ENCODE results near the gene TBCEL.

The TBCEL gene

GRCh38 chr11:121127809-121128208 is 103.9 kb downstream of the TBCEL start:
- ATAC-seq (ENCODE audit: insufficient read depth, low read depth) (no peak), DNase-seq (no peak)
- Histone ChIP-seq H3K4me2 (ENCODE audit: insufficient read depth, low read length) (no peak overlapping the region), H3K4me1 (ENCODE audit: insufficient read depth, low read length) (no peaks in the 10 kb centered on the region), H3K4me3 (ENCODE audit: low read depth in 1 of 2, low read length in 2 of 2) (no peak overlapping the region), H3K9me3 (ENCODE audit: insufficient read depth, low read length, severe bottlenecking) (peaks cover 1% of the 10 kb centered on the region), H3K27ac (ENCODE audit: low read length) (no peak overlapping the region), H4K20me1 (ENCODE audit: insufficient read depth, low read length) (no peaks in the 10 kb centered on the region), H2AFZ (ENCODE audit: low read depth, low read length) (no peak overlapping the region), H3K36me3 (ENCODE audit: insufficient read depth, low read length) (no peaks in the 10 kb centered on the region), H3K9ac (ENCODE audit: low read depth, low read length) (no peak overlapping the region), H3K79me2 (ENCODE audit: insufficient read depth, low read length) (no peaks in the 10 kb centered on the region), H3K27me3 (ENCODE audit: insufficient read depth, low read length, poor library complexity) (peaks cover 5% of the 10 kb centered on the region)
- no peak for TF ChIP-seq EZH2 (IDR thresholded peaks at IDR 0.05; ENCODE audit: borderline replicate concordance, low read depth, low read length, severe bottlenecking)

GRCh38 chr11:121129362-121130340 is 105.7 kb downstream of the TBCEL start:
- no peak overlapping the region for H3K4me2 ChIP-seq (ENCODE audit: insufficient read depth, low read length)
- H3K27me3 ChIP-seq (ENCODE audit: insufficient read depth, low read length, poor library complexity): no peaks in the 10 kb centered on the region
- H3K36me3 ChIP-seq (ENCODE audit: insufficient read depth, low read length): no peaks in the 10 kb centered on the region
- H3K9me3 ChIP-seq (ENCODE audit: insufficient read depth, low read length, severe bottlenecking): no peaks in the 10 kb centered on the region
- ATAC-seq (ENCODE audit: insufficient read depth, low read depth): no peak
- no peak for DNase-seq
- no peaks in the 10 kb centered on the region for H3K79me2 ChIP-seq (ENCODE audit: insufficient read depth, low read length)
- no peak overlapping the region for H3K9ac ChIP-seq (ENCODE audit: low read depth, low read length)
- H4K20me1 ChIP-seq (ENCODE audit: insufficient read depth, low read length): no peaks in the 10 kb centered on the region
- H3K4me3 ChIP-seq (ENCODE audit: low read depth in 1 of 2, low read length in 2 of 2): no peak overlapping the region
- no peak for TF ChIP-seq CTCF (IDR thresholded peaks at IDR 0.05; ENCODE audit: borderline replicate concordance, extremely low read depth, low read length, poor library complexity, severe bottlenecking)
- no peak for TF ChIP-seq EZH2 (IDR thresholded peaks at IDR 0.05; ENCODE audit: borderline replicate concordance, low read depth, low read length, severe bottlenecking)
- no peak overlapping the region for H3K27ac ChIP-seq (ENCODE audit: low read length)
- H2AFZ ChIP-seq (ENCODE audit: low read depth, low read length): no peak overlapping the region
- no peaks in the 10 kb centered on the region for H3K4me1 ChIP-seq (ENCODE audit: insufficient read depth, low read length)

- no peak for ATAC-seq (ENCODE audit: insufficient read depth, low read depth)
- Histone ChIP-seq H3K27me3 (ENCODE audit: insufficient read depth, low read length, poor library complexity) (no peaks in the 10 kb centered on the region), H3K4me3 (ENCODE audit: low read depth in 1 of 2, low read length in 2 of 2) (no peak overlapping the region), H4K20me1 (ENCODE audit: insufficient read depth, low read length) (no peaks in the 10 kb centered on the region), H2AFZ (ENCODE audit: low read depth, low read length) (no peak overlapping the region), H3K79me2 (ENCODE audit: insufficient read depth, low read length) (no peaks in the 10 kb centered on the region), H3K36me3 (ENCODE audit: insufficient read depth, low read length) (no peaks in the 10 kb centered on the region), H3K4me1 (ENCODE audit: insufficient read depth, low read length) (no peaks in the 10 kb centered on the region), H3K9ac (ENCODE audit: low read depth, low read length) (no peak overlapping the region), H3K27ac (ENCODE audit: low read length) (no peak overlapping the region), H3K9me3 (ENCODE audit: insufficient read depth, low read length, severe bottlenecking) (no peaks in the 10 kb centered on the region), H3K4me2 (ENCODE audit: insufficient read depth, low read length) (no peak overlapping the region)
- no peak for TF ChIP-seq EZH2 (IDR thresholded peaks at IDR 0.05; ENCODE audit: borderline replicate concordance, low read depth, low read length, severe bottlenecking)
- no peak for TF ChIP-seq CTCF (IDR thresholded peaks at IDR 0.05; ENCODE audit: borderline replicate concordance, extremely low read depth, low read length, poor library complexity, severe bottlenecking)
- DNase-seq: no peak
Measured at GRCh38 chr11:121131656-121132055, 107.8 kb downstream of the TBCEL start.

- ATAC-seq (ENCODE audit: insufficient read depth, low read depth): no peak
- DNase-seq: no peak
- Histone ChIP-seq H3K9me3 (ENCODE audit: insufficient read depth, low read length, severe bottlenecking) (no peaks in the 10 kb centered on the region), H3K36me3 (ENCODE audit: insufficient read depth, low read length) (no peaks in the 10 kb centered on the region), H3K4me3 (ENCODE audit: low read depth in 1 of 2, low read length in 2 of 2) (no peak overlapping the region), H2AFZ (ENCODE audit: low read depth, low read length) (no peak overlapping the region), H3K4me2 (ENCODE audit: insufficient read depth, low read length) (no peak overlapping the region), H3K27ac (ENCODE audit: low read length) (no peak overlapping the region), H3K9ac (ENCODE audit: low read depth, low read length) (no peak overlapping the region), H3K27me3 (ENCODE audit: insufficient read depth, low read length, poor library complexity) (no peaks in the 10 kb centered on the region), H4K20me1 (ENCODE audit: insufficient read depth, low read length) (no peaks in the 10 kb centered on the region), H3K4me1 (ENCODE audit: insufficient read depth, low read length) (no peaks in the 10 kb centered on the region), H3K79me2 (ENCODE audit: insufficient read depth, low read length) (no peaks in the 10 kb centered on the region)
- TF ChIP-seq EZH2 (IDR thresholded peaks at IDR 0.05; ENCODE audit: borderline replicate concordance, low read depth, low read length, severe bottlenecking) (no peak), CTCF (IDR thresholded peaks at IDR 0.05; ENCODE audit: borderline replicate concordance, extremely low read depth, low read length, poor library complexity, severe bottlenecking) (no peak)
Measured at GRCh38 chr11:121132211-121132976, 108.5 kb downstream of the TBCEL start.
